Astrocyte of the spinal cord (primary cell): ENCODE measurements around the gene MBD1.
A peak's percentile ranks its signal among the peaks of the same experiment; 100 is the strongest.

Experiments used
- DNase-seq: peaks from one replicate; pipeline ENCODE4 v3.0.0; 2011; ENCODE audit warnings: low read depth, low spot score
- H3K4me3 ChIP-seq: 2 replicates; pipeline ENCODE4 v1.5.1; 2011; ENCODE audit warnings: low read depth, mild to moderate bottlenecking, low read length, moderate library complexity
- CTCF ChIP-seq: IDR thresholded peaks from 2 replicates; pipeline ENCODE4 v1.5.1; 2012; ENCODE audit warnings: low read depth, mild to moderate bottlenecking, low read length, inconsistent platforms
- in situ Hi-C: cut with HindIII; loops from 2 replicates; pipeline ENCODE4 v1.10.0; 2017; ENCODE audit warnings: low sequenced_read_pairs

MBD1 gene

GRCh38 chr18:50281295-50281971, at the start of gene MBD1:
Gene MBD1, minus strand, starts transcription at chr18:50281523. Its CDS starts 1,531 bp downstream, at chr18:50279992.
- in situ Hi-C loops, result no loop called here

GRCh38 chr18:50330176-50330575, 48.9 kb upstream of the MBD1 start:
- H3K4me3 ChIP-seq, result no peak overlapping the region
- no peak for DNase-seq
- in situ Hi-C loops, result no loop called here
- TF ChIP-seq CTCF, result no peak

More at GRCh38 chr18:50281295-50281971, at the start of gene MBD1:
- peak within 1 kb of the TSS; percentile 91 for H3K4me3 ChIP-seq
- TF ChIP-seq CTCF, result peak; percentile 14
- peak; percentile 99 for DNase-seq

GRCh38 chr18:50327983-50328382, 46.7 kb upstream of the MBD1 start:
- no peak for TF ChIP-seq CTCF
- in situ Hi-C loops, result no loop called here
- H3K4me3 ChIP-seq, result no peak overlapping the region
- no peak for DNase-seq

GRCh38 chr18:50320719-50321118, 39.4 kb upstream of the MBD1 start:
- in situ Hi-C loops, result no loop called here
- H3K4me3 ChIP-seq, result no peak overlapping the region
- TF ChIP-seq CTCF, result no peak
- DNase-seq, result no peak

GRCh38 chr18:50315100-50315871, 34.0 kb upstream of the MBD1 start:
- no peak for DNase-seq
- in situ Hi-C loops, result no loop called here
- no peak overlapping the region for H3K4me3 ChIP-seq
- TF ChIP-seq CTCF, result no peak

- no peak for DNase-seq
- no peak for TF ChIP-seq CTCF
- in situ Hi-C loops, result no loop called here
- H3K4me3 ChIP-seq, result no peak overlapping the region
Observed at GRCh38 chr18:50313873-50314460, 32.6 kb upstream of the MBD1 start.
